Thyroid gland (tissue), 4 donors: ENCODE results near the gene ZNF577. TPM values are rescaled to one million over a fixed set of nuclear protein-coding genes. Genes with fewer than 3 reads are reported as not detected.
A peak's percentile ranks its signal among the peaks of the same experiment; 100 is the strongest.

Source experiments
- DNase-seq, 2 donors: peaks; one replicate each; pipeline ENCODE4 v3.0.0-alpha.2; 2019
- H3K27ac ChIP-seq, 3 donors: fragments of 200-600 bp; sonication (generic); 1 replicate in 2 of 3; 2 replicates in 1 of 3; pipeline ENCODE4 v1.5.1; 2016 to 2019; ENCODE audit warnings: mild to moderate bottlenecking in 1 of 3, moderate library complexity in 1 of 3
- H3K27me3 ChIP-seq: fragments of 200-600 bp; sonication (generic); one replicate; pipeline ENCODE4 v1.5.1; 2019
- H3K36me3 ChIP-seq, 2 donors: fragments of 200-600 bp; sonication (generic); one replicate each; pipeline ENCODE4 v1.5.1; 2016 to 2019
- H3K4me1 ChIP-seq, 2 donors: fragments of 200-600 bp; sonication (generic); one replicate each; pipeline ENCODE4 v1.5.1; 2017 to 2019
- H3K4me3 ChIP-seq, 3 donors: fragments of 200-600 bp; sonication (generic); replicated peaks in 1 of 3; 1 replicate in 2 of 3; 2 replicates in 1 of 3; pipeline ENCODE4 v1.5.1; 2016; ENCODE audit warnings: mild to moderate bottlenecking in 1 of 3
- H3K9me3 ChIP-seq: fragments of 200-600 bp; sonication (generic); one replicate; pipeline ENCODE4 v1.5.1; 2017
- POLR2A ChIP-seq, 2 donors: fragments of 450-650 bp; IDR thresholded peaks; one replicate each; pipeline ENCODE4 v1.6.1; 2017; ENCODE audit warnings: antibody characterized with exemption in 2 of 2, mild to moderate bottlenecking in 2 of 2, moderate library complexity in 1 of 2
- WGBS, 2 donors: methylation state at CpG; one replicate each; pipeline ENCODE4 v1.1.5; 2017; 5-methylcytosine and 5-hydroxymethylcytosine counted together
- intact Hi-C: fragments of 100-400 bp; cut with DNase I; formaldehyde crosslinking; loops from one replicate; pipeline ENCODE4 v1.15.1; 2023
- total RNA-seq, 4 donors: library from RNA; depleted of rRNA; stranded (reverse); fragments of >200 nt; gene quantifications; one replicate each; pipeline ENCODE4 v1.2.3, GENCODE V29; 2016
- TF ChIP-seq, protein P1 (sequence below), 6 experiments: fragments of 200-600 bp in 3 of 6; fragments of 450-650 bp in 3 of 6; sonication (generic) in 3 of 6; IDR thresholded peaks; one replicate each; pipeline ENCODE4 v1.5.1; 2016 to 2019; ENCODE audit warnings: antibody characterized with exemption in 6 of 6, mild to moderate bottlenecking in 2 of 6, inconsistent platforms in 1 of 6, moderate library complexity in 1 of 6

The ZNF577 gene
- 10 to 100 TPM; 20.8 to 34.9 (median 22.2) TPM for total RNA-seq

- Histone ChIP-seq H3K27ac (peak within 1 kb of the TSS; percentile 54 to 70 (median 58)), H3K4me1 (peaks cover 6 to 8% of the 10 kb centered on the region in 2 donors), H3K4me3 (peak within 1 kb of the TSS; percentile 22 to 81 (median 44)), H3K9me3 (no peaks in the 10 kb centered on the region), H3K36me3 (peaks cover 25 to 28% of the 10 kb centered on the region in 2 donors), H3K27me3 (no peaks in the 10 kb centered on the region)
- intact Hi-C loops, result no loop called here
- TF ChIP-seq POLR2A (IDR thresholded peaks at IDR 0.05), result peak in 1 of 2 donors; percentile 36
- TF ChIP-seq, protein P1, sequence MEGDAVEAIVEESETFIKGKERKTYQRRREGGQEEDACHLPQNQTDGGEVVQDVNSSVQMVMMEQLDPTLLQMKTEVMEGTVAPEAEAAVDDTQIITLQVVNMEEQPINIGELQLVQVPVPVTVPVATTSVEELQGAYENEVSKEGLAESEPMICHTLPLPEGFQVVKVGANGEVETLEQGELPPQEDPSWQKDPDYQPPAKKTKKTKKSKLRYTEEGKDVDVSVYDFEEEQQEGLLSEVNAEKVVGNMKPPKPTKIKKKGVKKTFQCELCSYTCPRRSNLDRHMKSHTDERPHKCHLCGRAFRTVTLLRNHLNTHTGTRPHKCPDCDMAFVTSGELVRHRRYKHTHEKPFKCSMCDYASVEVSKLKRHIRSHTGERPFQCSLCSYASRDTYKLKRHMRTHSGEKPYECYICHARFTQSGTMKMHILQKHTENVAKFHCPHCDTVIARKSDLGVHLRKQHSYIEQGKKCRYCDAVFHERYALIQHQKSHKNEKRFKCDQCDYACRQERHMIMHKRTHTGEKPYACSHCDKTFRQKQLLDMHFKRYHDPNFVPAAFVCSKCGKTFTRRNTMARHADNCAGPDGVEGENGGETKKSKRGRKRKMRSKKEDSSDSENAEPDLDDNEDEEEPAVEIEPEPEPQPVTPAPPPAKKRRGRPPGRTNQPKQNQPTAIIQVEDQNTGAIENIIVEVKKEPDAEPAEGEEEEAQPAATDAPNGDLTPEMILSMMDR (IDR thresholded peaks at IDR 0.05), result peak in 1 of 6 experiments; percentile 20
- 5 to 11% methylated on average over 21 to 28 of the region's 56 CpGs for WGBS, 2 donors
- DNase-seq, result peak; percentile 93
Observed at GRCh38 chr19:51887522-51888498, at the start of gene ZNF577. TSS of gene ZNF577 (minus strand) at chr19:51887951. CDS start at chr19:51880382, 7,569 bp downstream.

GRCh38 chr19:51931921-51932320 lies 44.2 kb upstream of the ZNF577 start:
- intact Hi-C loops, result no loop called here
- peaks cover 32 to 39% of the 10 kb centered on the region in 2 donors for H3K36me3 ChIP-seq
- 88 to 93% methylated on average over 8 of the region's 8 CpGs for WGBS, 2 donors

DNA sequence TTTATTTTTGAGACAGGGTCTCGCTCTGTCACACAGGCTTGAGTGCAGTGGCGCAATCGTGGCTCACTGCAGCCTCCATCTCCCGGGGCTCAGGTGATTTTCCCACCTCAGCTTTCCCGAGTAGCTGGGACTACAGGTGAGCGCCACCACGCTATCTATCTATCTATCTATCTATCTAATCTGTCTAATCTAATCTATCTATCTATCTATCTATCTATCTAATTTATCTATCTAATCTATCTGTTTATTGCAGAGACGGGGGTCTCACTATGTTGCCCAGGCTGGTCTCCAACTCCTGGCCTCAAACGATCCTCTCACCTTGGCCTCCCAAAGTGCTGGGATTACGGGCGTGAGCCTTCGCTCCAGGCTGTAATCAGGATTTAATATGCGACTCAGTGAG lies 40.1 kb upstream of the ZNF577 start:
- H3K27me3 ChIP-seq, result no peaks in the 10 kb centered on the region
- intact Hi-C loops, result no loop called here
- peak in 1 of 2 donors; percentile 12 for DNase-seq
- H3K4me1 ChIP-seq, result peaks cover 0 to 14% of the 10 kb centered on the region in 2 donors
- H3K27ac ChIP-seq, result no peak overlapping the region
- peak overlapping the region; percentile 49 to 97 (median 81) for H3K4me3 ChIP-seq
- peaks cover 4 to 6% of the 10 kb centered on the region in 2 donors for H3K36me3 ChIP-seq
- 32 to 33% methylated on average over 13 of the region's 13 CpGs for WGBS, 2 donors
- no peaks in the 10 kb centered on the region for H3K9me3 ChIP-seq
- TF ChIP-seq, protein P1 (IDR thresholded peaks at IDR 0.05), result no peak
- no peak for TF ChIP-seq POLR2A (IDR thresholded peaks at IDR 0.05)

More at GRCh38 chr19:51931921-51932320, 44.2 kb upstream of the ZNF577 start:
- Histone ChIP-seq H3K4me1 (peaks cover 0 to 9% of the 10 kb centered on the region in 2 donors), H3K27ac (no peak overlapping the region), H3K9me3 (no peaks in the 10 kb centered on the region), H3K27me3 (no peaks in the 10 kb centered on the region), H3K4me3 (no peak overlapping the region)
- DNase-seq, result no peak
- TF ChIP-seq POLR2A (IDR thresholded peaks at IDR 0.05), result no peak
- TF ChIP-seq, protein P1 (IDR thresholded peaks at IDR 0.05), result no peak

- H3K9me3 ChIP-seq, result no peaks in the 10 kb centered on the region
- peak within 1 kb of the TSS; percentile 49 to 97 (median 81) for H3K4me3 ChIP-seq
- peak within 1 kb of the TSS; percentile 90 to 93 (median 92) for H3K27ac ChIP-seq
- intact Hi-C loops, result no loop called here
- H3K36me3 ChIP-seq, result peaks cover 0 to 4% of the 10 kb centered on the region in 2 donors
- H3K27me3 ChIP-seq, result no peaks in the 10 kb centered on the region
- peaks cover 0 to 14% of the 10 kb centered on the region in 2 donors for H3K4me1 ChIP-seq
- 0 to 1% methylated on average over 42 to 49 of the region's 52 CpGs for WGBS, 2 donors
- peak; percentile 91 to 92 for DNase-seq
- TF ChIP-seq, protein P1 (IDR thresholded peaks at IDR 0.05), result peak in 3 of 6 experiments; percentile 28 to 44 (median 30)
- TF ChIP-seq POLR2A (IDR thresholded peaks at IDR 0.05), result peak in 1 of 2 donors; percentile 16
Observed at GRCh38 chr19:51926784-51927741, 39.3 kb upstream of the ZNF577 start, which contains the start of gene ZNF613. TSS of gene ZNF613 (plus strand) at chr19:51927472. CDS start at chr19:51936221, 8,749 bp downstream.
